Adrenal gland (tissue), 5 donors: ENCODE measurements around the gene ZNF292.

ENCODE experiments used
- CTCF ChIP-seq, 6 experiments: fragments of 450-650 bp in 4 of 6; fragments of 200-600 bp in 2 of 6; sonication (generic) in 1 of 6; IDR thresholded peaks; 1 replicate in 5 of 6; 2 replicates in 1 of 6; pipeline versions ENCODE4 v1.5.1 to v1.8.0; 2016 to 2021; ENCODE audit warnings: antibody characterized with exemption in 6 of 6, mild to moderate bottlenecking in 2 of 6, moderate library complexity in 1 of 6
- POLR2A ChIP-seq, 2 donors: fragments of 450-650 bp; IDR thresholded peaks; one replicate each; pipeline ENCODE4 v1.6.1; 2017; ENCODE audit warnings: antibody characterized with exemption in 2 of 2, mild to moderate bottlenecking in 2 of 2, moderate library complexity in 1 of 2
- donor health status: DM: no; HTN: no; CAD: no.

DNA sequence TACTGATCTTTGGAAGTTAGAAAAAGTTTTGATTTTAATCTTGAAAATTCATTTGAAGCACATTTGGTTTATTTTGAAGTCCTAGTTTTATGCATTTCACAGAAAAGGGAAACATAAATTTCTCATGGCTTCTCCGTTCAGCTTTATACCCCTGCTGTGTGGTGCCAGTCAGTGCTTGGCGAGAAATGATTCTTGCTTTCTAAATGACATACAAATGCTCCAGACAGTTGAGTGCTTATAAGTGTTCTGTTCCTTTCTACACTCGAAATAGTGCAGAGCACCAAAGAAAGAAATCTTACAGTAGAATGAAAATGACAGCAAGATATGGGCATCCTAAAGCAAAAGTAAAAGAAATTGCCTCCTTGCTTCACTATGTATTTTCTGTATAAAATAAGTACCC lies 9.0 kb upstream of the ZNF292 start:
- no peak for TF ChIP-seq POLR2A (IDR thresholded peaks at IDR 0.05)
- TF ChIP-seq CTCF (IDR thresholded peaks at IDR 0.05) = no peak
